Psoas muscle (tissue), 8 donors: Measurements from ENCODE around the gene CD6. TPM values are rescaled to one million over a fixed set of nuclear protein-coding genes. Genes with fewer than 3 reads are reported as not detected.

ENCODE experiments used
- ATAC-seq, 4 donors: fragments of 200-7000 bp; cut with Tn5 transposase; one replicate each; pipeline ENCODE4 v1.9.1; 2020; ENCODE audit warnings: moderate library complexity in 3 of 4, mild to moderate bottlenecking in 2 of 4
- DNase-seq, 2 donors: peaks; one replicate each; pipeline ENCODE4 v3.0.0-alpha.2; 2020
- H3K27ac ChIP-seq: fragments of 200-600 bp; one replicate; pipeline ENCODE4 v1.8.0; 2022
- H3K27me3 ChIP-seq, 3 donors: fragments of 200-600 bp in 1 of 3; one replicate each; pipeline versions ENCODE4 v1.6.1 to v1.8.0; 2013 to 2022; ENCODE audit warnings: low read length in 2 of 3, mild to moderate bottlenecking in 2 of 3, moderate library complexity in 1 of 3; ENCODE audit not compliant: insufficient read depth in 3 of 3
- H3K36me3 ChIP-seq, 2 donors: fragments of 200-600 bp in 1 of 2; one replicate each; pipeline versions ENCODE4 v1.6.1 to v1.8.0; 2013 to 2022; ENCODE audit warnings: low read depth in 1 of 2, mild to moderate bottlenecking in 1 of 2, moderate library complexity in 1 of 2; ENCODE audit not compliant: insufficient read depth in 1 of 2
- H3K4me1 ChIP-seq: fragments of 200-600 bp; one replicate; pipeline ENCODE4 v1.8.0; 2022
- H3K4me3 ChIP-seq: fragments of 200-600 bp; one replicate; pipeline ENCODE4 v1.8.0; 2022; ENCODE audit warnings: mild to moderate bottlenecking
- H3K9me3 ChIP-seq: fragments of 200-600 bp; one replicate; pipeline ENCODE4 v1.8.0; 2022
- WGBS, 3 donors: extraction: QIAGEN DNeasy Blood & Tissue Kit; methylation state at CpG; one replicate each; pipeline versions ENCODE4 v1.1.6 to v1.1.7; 2013; 5-methylcytosine and 5-hydroxymethylcytosine counted together
- intact Hi-C, 2 donors: fragments of 100-400 bp; cut with DNase I; formaldehyde crosslinking; loops; one replicate each; pipeline versions ENCODE4 v1.11.0 to v1.14.2; 2022
- polyA plus RNA-seq, 3 donors: library from polyadenylated mRNA; stranded (reverse); fragments of 200-250 nt; gene quantifications; one replicate each; pipeline ENCODE4 v1.2.3, GENCODE V29; 2013
- total RNA-seq, 4 donors: library from RNA; stranded (reverse); fragmentation: NEBNext Ultra II Directional in 2 of 4; extraction: Animal tissue kit (Norgen Biotek cat#: 25700) in 2 of 4; gene quantifications; one replicate each; pipeline versions ENCODE4 v1.2.1 to v1.2.4, GENCODE V29; 2021 to 2023
- TF ChIP-seq, protein P1 (sequence below): fragments of 200-600 bp; IDR thresholded peaks from one replicate; pipeline ENCODE4 v1.8.0; 2022; ENCODE audit warnings: antibody characterized with exemption
- donor health status: healthy with polysubstance abuse.
- donor health status: DM: no; HTN: no; CAD: no; lungs with moderate emphysema.
- donor health status: Bipolar disorder and iron deficiency.
- donor health status: healthy.
- donor health status: DM: yes; HTN: yes; CAD: no.
- donor health status: DM: no; HTN: no; CAD: no.
- donor health status: DM: no; HTN: no; CAD: no.
- donor health status: DM: yes; HTN: yes; CAD: no.

The CD6 gene
- total and polyA plus RNA-seq, 7 donors, result 0.05 to 0.74 (median 0.43) TPM

DNA sequence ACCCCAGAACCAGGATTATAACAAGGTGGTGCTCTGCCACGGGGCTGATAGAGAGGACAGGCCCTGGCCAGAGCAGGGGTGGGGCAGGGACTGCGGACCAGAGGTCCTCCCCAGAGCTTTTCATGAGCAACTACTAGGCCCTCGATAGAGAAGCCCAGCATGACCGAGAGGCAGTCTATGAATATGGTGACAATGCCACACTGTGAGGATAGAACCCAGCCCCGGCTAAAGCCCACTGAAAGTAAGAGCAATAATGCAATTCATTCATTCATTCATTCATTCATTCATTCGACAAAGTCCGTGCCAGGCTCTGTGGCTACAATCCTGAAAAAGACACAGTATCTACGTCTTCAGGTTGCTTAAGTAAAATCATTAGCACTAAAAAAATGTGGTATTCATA lies 95.2 kb downstream of the CD6 start:
- Histone ChIP-seq H3K4me1 (peaks cover 2% of the 10 kb centered on the region), H3K4me3 (no peak overlapping the region), H3K27me3 (no peaks in the 10 kb centered on the region), H3K9me3 (no peaks in the 10 kb centered on the region), H3K27ac (no peak overlapping the region), H3K36me3 (no peaks in the 10 kb centered on the region)
- WGBS, 3 donors, result 88 to 93% (median 89%) methylated on average over 8 of the region's 8 CpGs
- TF ChIP-seq, protein P1, sequence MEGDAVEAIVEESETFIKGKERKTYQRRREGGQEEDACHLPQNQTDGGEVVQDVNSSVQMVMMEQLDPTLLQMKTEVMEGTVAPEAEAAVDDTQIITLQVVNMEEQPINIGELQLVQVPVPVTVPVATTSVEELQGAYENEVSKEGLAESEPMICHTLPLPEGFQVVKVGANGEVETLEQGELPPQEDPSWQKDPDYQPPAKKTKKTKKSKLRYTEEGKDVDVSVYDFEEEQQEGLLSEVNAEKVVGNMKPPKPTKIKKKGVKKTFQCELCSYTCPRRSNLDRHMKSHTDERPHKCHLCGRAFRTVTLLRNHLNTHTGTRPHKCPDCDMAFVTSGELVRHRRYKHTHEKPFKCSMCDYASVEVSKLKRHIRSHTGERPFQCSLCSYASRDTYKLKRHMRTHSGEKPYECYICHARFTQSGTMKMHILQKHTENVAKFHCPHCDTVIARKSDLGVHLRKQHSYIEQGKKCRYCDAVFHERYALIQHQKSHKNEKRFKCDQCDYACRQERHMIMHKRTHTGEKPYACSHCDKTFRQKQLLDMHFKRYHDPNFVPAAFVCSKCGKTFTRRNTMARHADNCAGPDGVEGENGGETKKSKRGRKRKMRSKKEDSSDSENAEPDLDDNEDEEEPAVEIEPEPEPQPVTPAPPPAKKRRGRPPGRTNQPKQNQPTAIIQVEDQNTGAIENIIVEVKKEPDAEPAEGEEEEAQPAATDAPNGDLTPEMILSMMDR, result no peak
- intact Hi-C loops, result no loop called here
- ATAC-seq (no peak), DNase-seq (no peak)

DNA sequence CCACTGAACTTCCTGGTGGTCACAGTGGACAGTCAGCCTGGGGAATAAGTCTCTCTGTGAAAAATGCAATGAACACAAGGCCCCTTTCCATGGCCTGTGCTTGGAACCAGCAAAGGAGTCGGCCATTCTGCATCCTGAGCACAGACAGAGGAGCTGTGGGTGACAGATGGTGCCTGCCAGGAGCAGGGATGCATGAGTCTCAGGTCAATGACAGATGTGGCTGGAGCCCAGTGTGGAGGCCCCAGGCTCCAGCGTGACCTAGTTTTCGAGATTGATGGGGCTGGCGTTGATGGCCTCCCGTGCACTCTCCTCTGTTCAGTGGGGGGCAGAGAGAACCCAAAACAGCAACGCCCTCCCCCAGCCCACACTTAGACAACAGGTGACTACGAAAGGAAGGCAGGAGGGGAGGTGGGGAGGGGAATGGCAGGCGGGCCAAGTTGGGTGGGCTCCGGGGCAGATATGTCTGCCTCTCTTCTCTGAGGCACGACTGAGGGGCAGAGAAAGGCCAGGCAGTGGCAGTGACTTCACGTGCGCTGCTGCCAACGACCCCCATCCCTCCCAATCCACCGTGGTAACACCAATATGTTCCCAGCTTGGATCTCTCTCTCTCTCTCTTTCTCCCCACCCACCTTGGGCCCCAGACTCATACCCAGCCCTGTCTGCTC lies 96.4 kb downstream of the CD6 start:
- no peak overlapping the region for H3K27ac ChIP-seq
- DNase-seq (no peak), ATAC-seq (no peak)
- 67 to 74% (median 67%) methylated on average over 12 to 14 of the region's 14 CpGs for WGBS, 3 donors
- no peaks in the 10 kb centered on the region for H3K9me3 ChIP-seq
- TF ChIP-seq, protein P1, result no peak
- peaks cover 10% of the 10 kb centered on the region for H3K4me1 ChIP-seq
- no peaks in the 10 kb centered on the region for H3K36me3 ChIP-seq
- no peak overlapping the region for H3K4me3 ChIP-seq
- intact Hi-C loops, result no loop called here
- no peaks in the 10 kb centered on the region for H3K27me3 ChIP-seq

DNA sequence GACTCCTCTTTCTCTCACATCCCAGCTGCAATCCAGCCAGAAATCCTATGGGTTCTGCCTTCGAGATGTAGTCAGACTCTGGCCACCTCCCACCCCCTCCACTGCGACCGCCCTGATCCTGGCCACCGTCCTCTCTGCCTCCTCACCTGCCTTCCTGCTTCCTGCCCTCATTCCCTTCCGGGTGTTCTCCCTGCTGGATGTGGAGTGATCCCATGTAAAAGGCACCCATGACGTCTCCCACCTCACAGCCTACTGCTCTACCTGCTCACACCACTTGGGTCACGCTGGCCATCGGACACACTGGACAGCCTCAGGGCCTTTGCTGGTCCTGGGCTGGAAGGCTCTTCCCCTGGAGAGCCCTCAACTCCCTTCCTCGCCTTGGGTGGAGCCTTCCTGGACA lies 97.1 kb downstream of the CD6 start:
- no peak for DNase-seq
- no peak for ATAC-seq
- TF ChIP-seq, protein P1, result no peak
- Histone ChIP-seq H3K27me3 (no peaks in the 10 kb centered on the region), H3K4me1 (peaks cover 12% of the 10 kb centered on the region), H3K9me3 (no peaks in the 10 kb centered on the region), H3K4me3 (no peak overlapping the region), H3K36me3 (no peaks in the 10 kb centered on the region), H3K27ac (no peak overlapping the region)
- WGBS, 3 donors, result 84 to 85% (median 84%) methylated on average over 9 of the region's 9 CpGs
- intact Hi-C loops, result no loop called here

DNA sequence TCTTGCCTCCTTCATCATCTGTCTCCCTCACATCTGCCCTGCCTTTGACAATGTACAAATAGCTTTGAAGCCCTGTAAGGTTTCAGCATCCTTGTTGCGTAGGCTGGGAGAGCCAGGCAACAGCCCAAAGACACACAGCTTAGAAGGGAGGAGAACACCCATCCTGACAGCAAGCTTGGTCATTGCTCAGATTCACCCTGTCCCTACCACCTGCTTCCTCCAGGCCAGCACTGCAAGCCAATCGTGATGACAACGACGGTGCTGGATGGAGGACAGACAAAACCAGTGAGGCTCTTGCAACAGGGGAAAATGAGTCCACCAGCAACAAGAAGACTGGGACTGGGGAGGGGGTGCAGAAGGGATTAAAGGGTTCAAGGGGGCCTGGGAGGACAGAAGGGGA lies 97.9 kb downstream of the CD6 start:
- Histone ChIP-seq H3K27me3 (no peaks in the 10 kb centered on the region), H3K36me3 (no peaks in the 10 kb centered on the region), H3K27ac (no peak overlapping the region), H3K4me3 (no peak overlapping the region), H3K4me1 (peaks cover 12% of the 10 kb centered on the region), H3K9me3 (peaks cover 2% of the 10 kb centered on the region)
- 79 to 82% (median 82%) methylated on average over 4 of the region's 4 CpGs for WGBS, 3 donors
- intact Hi-C loops, result no loop called here
- TF ChIP-seq, protein P1, result no peak
- no peak for DNase-seq
- no peak for ATAC-seq

Other genes starting within 250 kb of the CD6 start
- gene MS4A18, start 247.0 kb upstream of the CD6 start, total RNA-seq, result not detected
- gene MS4A18, start 247.0 kb upstream of the CD6 start, polyA plus RNA-seq, result not detected
- not detected for gene MS4A15, start 214.8 kb upstream of the CD6 start, total RNA-seq
- not detected for gene MS4A15, start 214.8 kb upstream of the CD6 start, polyA plus RNA-seq
- gene MS4A10, start 186.3 kb upstream of the CD6 start, total RNA-seq, result not detected
- under 1 TPM in 1 of 3 donors, not detected in 2; 0.03 TPM for gene MS4A10, start 186.3 kb upstream of the CD6 start, polyA plus RNA-seq
- gene CCDC86, start 129.6 kb upstream of the CD6 start, total RNA-seq, result 10 to 100 TPM; 24.8 to 43.9 (median 30.1) TPM
- gene CCDC86, start 129.6 kb upstream of the CD6 start, polyA plus RNA-seq, result 10 to 100 TPM; 36.2 to 55.4 (median 53.6) TPM
- 10 to 100 TPM in 1 of 4 donors, 1 to 10 TPM in 2, under 1 TPM in 1; 0.53 to 13.9 (median 1.1) TPM for gene PTGDR2, start 115.7 kb upstream of the CD6 start, total RNA-seq
- 1 to 10 TPM; 1.1 to 1.3 (median 1.2) TPM for gene PTGDR2, start 115.7 kb upstream of the CD6 start, polyA plus RNA-seq
- gene ZP1, start 104.1 kb upstream of the CD6 start, total RNA-seq, result under 1 TPM in 1 of 4 donors, not detected in 3; 0.29 TPM
- under 1 TPM; 0.18 to 0.52 (median 0.30) TPM for gene ZP1, start 104.1 kb upstream of the CD6 start, polyA plus RNA-seq
- gene PRPF19, start 65.1 kb upstream of the CD6 start, total RNA-seq, result 10 to 100 TPM; 45.7 to 71.7 (median 63.0) TPM
- gene PRPF19, start 65.1 kb upstream of the CD6 start, polyA plus RNA-seq, result 100 to 1,000 TPM in 1 of 3 donors, 10 to 100 TPM in 2; 56.9 to 109 (median 67.4) TPM
- 10 to 100 TPM; 70.2 to 73.4 (median 71.5) TPM for gene TMEM109, start 57.5 kb upstream of the CD6 start, total RNA-seq
- gene TMEM109, start 57.5 kb upstream of the CD6 start, polyA plus RNA-seq, result 100 to 1,000 TPM in 1 of 3 donors, 10 to 100 TPM in 2; 69.2 to 130 (median 78.1) TPM
- 1 to 10 TPM; 3.3 to 7.7 (median 6.1) TPM for gene TMEM132A, start 47.2 kb upstream of the CD6 start, total RNA-seq
- gene TMEM132A, start 47.2 kb upstream of the CD6 start, polyA plus RNA-seq, result 1 to 10 TPM; 2.0 to 3.7 (median 2.6) TPM
- 10 to 100 TPM in 1 of 4 donors, 1 to 10 TPM in 3; 7.2 to 14.6 (median 8.6) TPM for gene SLC15A3, start 19.5 kb upstream of the CD6 start, total RNA-seq
- 10 to 100 TPM in 1 of 3 donors, 1 to 10 TPM in 2; 7.8 to 10.3 (median 8.2) TPM for gene SLC15A3, start 19.5 kb upstream of the CD6 start, polyA plus RNA-seq
- under 1 TPM in 3 of 4 donors, not detected in 1; 0.08 to 0.17 (median 0.17) TPM for gene CD5, start 130.8 kb downstream of the CD6 start, total RNA-seq
- under 1 TPM in 2 of 3 donors, not detected in 1; 0.04 to 0.05 TPM for gene CD5, start 130.8 kb downstream of the CD6 start, polyA plus RNA-seq
- gene VPS37C, start 189.7 kb downstream of the CD6 start, total RNA-seq, result 10 to 100 TPM; 16.9 to 27.3 (median 23.5) TPM
- 10 to 100 TPM; 18.9 to 39.8 (median 25.6) TPM for gene VPS37C, start 189.7 kb downstream of the CD6 start, polyA plus RNA-seq
- under 1 TPM in 1 of 4 donors, not detected in 3; 0.84 TPM for gene PGA3, start 231.8 kb downstream of the CD6 start, total RNA-seq
- gene PGA3, start 231.8 kb downstream of the CD6 start, polyA plus RNA-seq, result 1 to 10 TPM in 2 of 3 donors, under 1 TPM in 1; 0.29 to 1.1 (median 1.1) TPM